Prostate gland (tissue), 2 donors: ENCODE results near the gene SCYGR4. TPM values are rescaled to one million over a fixed set of nuclear protein-coding genes. Genes with fewer than 3 reads are reported as not detected.
"Not testable (repeated sequence)": the region's sequence is repeated elsewhere in the genome, so short reads cannot be mapped to it uniquely, and the experiment has no call there.

Source experiments
- DNase-seq: peaks from one replicate; pipeline ENCODE4 v3.0.0-alpha.2; 2019; ENCODE audit warnings: low spot score
- H3K27ac ChIP-seq, 2 donors: fragments of 200-600 bp; sonication (generic); 2 replicates each; pipeline ENCODE4 v1.5.1; 2017 to 2019
- H3K27me3 ChIP-seq: fragments of 200-600 bp; sonication (generic); replicated peaks from 2 replicates; pipeline ENCODE4 v1.5.1; 2019; ENCODE audit not compliant: insufficient read depth
- H3K36me3 ChIP-seq, 2 donors: fragments of 200-600 bp; sonication (generic); 1 replicate in 1 of 2; 2 replicates in 1 of 2; pipeline versions ENCODE4 v1.5.1 to v1.8.1; 2017 to 2019
- H3K4me1 ChIP-seq: fragments of 200-600 bp; sonication (generic); replicated peaks from 2 replicates; pipeline ENCODE4 v1.5.1; 2019
- H3K4me3 ChIP-seq, 2 donors: fragments of 200-600 bp; sonication (generic); 2 replicates each; pipeline ENCODE4 v1.5.1; 2017 to 2019
- H3K9me3 ChIP-seq: fragments of 200-600 bp; sonication (generic); 2 replicates; pipeline ENCODE4 v1.5.1; 2017
- POLR2A ChIP-seq: fragments of 450-650 bp; IDR thresholded peaks from one replicate; pipeline ENCODE4 v1.6.1; 2016; ENCODE audit warnings: antibody characterized with exemption, mild to moderate bottlenecking
- POLR2AphosphoS5 ChIP-seq: sonication (generic); formaldehyde crosslinking; IDR thresholded peaks from one replicate; pipeline ENCODE4 v1.6.1; 2017; ENCODE audit warnings: antibody characterized with exemption
- WGBS: methylation state at CpG from one replicate; pipeline ENCODE4 v1.1.5; 2018; 5-methylcytosine and 5-hydroxymethylcytosine counted together
- intact Hi-C: fragments of 100-400 bp; cut with DNase I; formaldehyde crosslinking; loops from one replicate; pipeline ENCODE4 v1.14.2; 2022
- total RNA-seq, 2 donors: library from RNA; depleted of rRNA; stranded (reverse); fragments of >200 nt; gene quantifications; one replicate each; pipeline ENCODE4 v1.1.0, GENCODE V29; 2016
- TF ChIP-seq, protein P1 (sequence below), 4 experiments: fragments of 200-600 bp in 2 of 4; fragments of 450-650 bp in 2 of 4; sonication (generic) in 2 of 4; IDR thresholded peaks; 1 replicate in 3 of 4; 2 replicates in 1 of 4; pipeline ENCODE4 v1.5.1; 2016 to 2019; ENCODE audit warnings: antibody characterized with exemption in 4 of 4, mild to moderate bottlenecking in 2 of 4, moderate library complexity in 2 of 4

Gene SCYGR4
- total RNA-seq, 2 donors from 2014 or later: not detected

DNA sequence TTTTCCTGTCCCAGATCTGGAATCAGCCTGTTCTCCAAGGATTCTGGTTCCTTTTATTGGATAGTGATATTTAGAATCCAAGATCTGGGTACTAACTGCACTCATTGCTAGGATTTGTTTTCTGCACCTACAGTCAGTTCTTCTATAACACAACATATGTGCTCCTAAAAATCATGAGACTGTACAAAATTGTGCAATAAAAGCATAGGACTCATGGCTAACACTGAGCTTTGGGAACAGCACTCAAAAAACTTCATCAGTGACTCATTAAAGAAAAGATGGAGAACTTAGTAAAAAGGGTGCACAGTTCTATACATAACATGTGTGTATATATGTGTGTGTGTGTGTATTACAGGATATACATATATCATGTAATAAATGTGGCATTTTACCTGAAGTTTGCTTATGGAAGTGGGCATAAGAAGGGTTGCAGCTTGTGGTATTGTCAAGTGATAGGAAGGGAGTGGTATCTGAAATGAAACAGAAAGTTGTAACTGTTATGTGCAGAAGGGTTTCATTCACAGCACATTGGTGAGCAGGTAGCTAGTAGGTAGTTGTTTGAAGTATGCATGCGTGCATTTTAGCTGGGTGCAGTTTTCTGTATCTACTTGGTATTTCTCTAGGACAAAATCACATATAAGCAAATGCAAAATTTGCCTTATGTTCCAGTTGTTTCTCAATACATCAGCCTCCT lies 24.5 kb upstream of the SCYGR4 start:
- DNase-seq: no peak
- Histone ChIP-seq H3K27ac (no peak overlapping the region), H3K27me3 (no peaks in the 10 kb centered on the region), H3K36me3 (no peaks in the 10 kb centered on the region), H3K4me1 (no peaks in the 10 kb centered on the region), H3K9me3 (no peaks in the 10 kb centered on the region), H3K4me3 (no peak overlapping the region)
- no peak for TF ChIP-seq POLR2AphosphoS5
- intact Hi-C loops: no loop called here
- WGBS: 96% methylated on average over 1 of the region's 1 CpG

DNA sequence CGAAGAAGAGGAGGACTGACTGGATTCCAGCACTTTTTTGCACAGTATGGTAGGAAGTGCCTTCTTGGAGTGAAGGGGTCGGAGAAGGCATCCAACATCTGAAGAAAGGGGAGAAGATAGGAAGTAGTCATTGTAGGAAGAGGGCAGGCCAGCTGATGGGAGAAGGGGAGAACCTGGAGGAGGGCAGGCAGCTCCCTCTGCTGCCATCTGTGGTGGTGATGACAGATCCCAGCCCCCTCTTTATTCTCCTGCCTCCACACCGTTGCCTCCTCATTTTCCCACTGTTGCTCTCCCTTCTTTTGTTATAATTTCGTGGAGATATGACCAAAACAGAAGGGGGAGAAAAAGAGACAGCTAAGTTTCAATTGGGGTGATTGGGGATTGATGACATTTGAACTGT lies 21.5 kb upstream of the SCYGR4 start:
- Histone ChIP-seq H3K36me3 (no peaks in the 10 kb centered on the region), H3K4me1 (no peaks in the 10 kb centered on the region), H3K9me3 (no peaks in the 10 kb centered on the region), H3K27ac (no peak overlapping the region), H3K27me3 (no peaks in the 10 kb centered on the region), H3K4me3 (no peak overlapping the region)
- TF ChIP-seq, protein P1, sequence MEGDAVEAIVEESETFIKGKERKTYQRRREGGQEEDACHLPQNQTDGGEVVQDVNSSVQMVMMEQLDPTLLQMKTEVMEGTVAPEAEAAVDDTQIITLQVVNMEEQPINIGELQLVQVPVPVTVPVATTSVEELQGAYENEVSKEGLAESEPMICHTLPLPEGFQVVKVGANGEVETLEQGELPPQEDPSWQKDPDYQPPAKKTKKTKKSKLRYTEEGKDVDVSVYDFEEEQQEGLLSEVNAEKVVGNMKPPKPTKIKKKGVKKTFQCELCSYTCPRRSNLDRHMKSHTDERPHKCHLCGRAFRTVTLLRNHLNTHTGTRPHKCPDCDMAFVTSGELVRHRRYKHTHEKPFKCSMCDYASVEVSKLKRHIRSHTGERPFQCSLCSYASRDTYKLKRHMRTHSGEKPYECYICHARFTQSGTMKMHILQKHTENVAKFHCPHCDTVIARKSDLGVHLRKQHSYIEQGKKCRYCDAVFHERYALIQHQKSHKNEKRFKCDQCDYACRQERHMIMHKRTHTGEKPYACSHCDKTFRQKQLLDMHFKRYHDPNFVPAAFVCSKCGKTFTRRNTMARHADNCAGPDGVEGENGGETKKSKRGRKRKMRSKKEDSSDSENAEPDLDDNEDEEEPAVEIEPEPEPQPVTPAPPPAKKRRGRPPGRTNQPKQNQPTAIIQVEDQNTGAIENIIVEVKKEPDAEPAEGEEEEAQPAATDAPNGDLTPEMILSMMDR (IDR thresholded peaks at IDR 0.05): no peak
- TF ChIP-seq POLR2AphosphoS5 (no peak), POLR2A (no peak)
- 80% methylated on average over 4 of the region's 4 CpGs for WGBS
- DNase-seq: no peak
- intact Hi-C loops: no loop called here

DNA sequence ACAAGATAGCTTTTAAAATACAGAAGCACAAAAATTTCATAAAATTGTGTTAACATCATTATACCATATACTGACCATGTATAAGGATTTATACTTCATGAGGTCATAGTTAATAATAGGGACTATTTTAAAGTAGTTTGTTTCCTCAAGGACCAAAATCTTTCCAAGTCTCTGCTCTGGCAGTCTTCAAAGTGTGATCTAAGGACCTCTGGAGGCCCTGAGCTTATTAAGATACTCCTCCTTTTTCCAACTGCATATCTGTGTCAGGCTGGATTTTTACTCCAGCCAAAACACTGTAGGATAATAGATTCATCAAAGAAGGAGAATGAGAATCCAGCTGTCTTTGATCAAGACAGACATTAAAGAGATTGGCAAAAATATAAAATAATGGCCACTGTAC lies 20.3 kb upstream of the SCYGR4 start:
- no peak overlapping the region for H3K27ac ChIP-seq
- no peak for DNase-seq

DNA sequence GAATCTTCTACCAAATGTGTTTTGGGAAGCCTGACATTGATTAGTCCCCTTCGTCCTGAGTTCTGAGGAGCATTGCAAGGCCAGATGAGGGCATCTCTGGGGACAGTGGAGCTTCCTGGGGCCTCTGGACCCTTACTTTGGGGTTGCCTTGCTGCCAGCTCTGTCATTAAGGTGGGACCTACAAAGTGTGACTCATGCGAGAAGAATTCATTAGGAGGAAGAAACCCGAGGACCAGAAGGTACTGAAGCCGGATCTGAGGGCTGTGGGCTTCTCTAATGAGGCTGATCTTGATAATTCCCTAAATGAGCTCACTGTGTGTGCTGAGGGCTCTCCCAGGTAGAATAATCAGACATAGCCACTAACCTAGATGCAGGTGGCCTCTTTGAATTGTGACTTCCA lies 19.3 kb upstream of the SCYGR4 start:
- 56% methylated on average over 4 of the region's 4 CpGs for WGBS
- Histone ChIP-seq H3K9me3 (no peaks in the 10 kb centered on the region), H3K36me3 (no peaks in the 10 kb centered on the region), H3K4me1 (no peaks in the 10 kb centered on the region), H3K4me3 (no peak overlapping the region), H3K27me3 (no peaks in the 10 kb centered on the region), H3K27ac (no peak overlapping the region)
- TF ChIP-seq POLR2A (no peak), POLR2AphosphoS5 (no peak)
- TF ChIP-seq, protein P1 (IDR thresholded peaks at IDR 0.05): no peak
- DNase-seq: no peak
- intact Hi-C loops: no loop called here

More for the DNA sequence above, 20.3 kb upstream of the SCYGR4 start:
- H3K4me3 ChIP-seq: no peak overlapping the region
- intact Hi-C loops: no loop called here
- H3K27me3 ChIP-seq: no peaks in the 10 kb centered on the region
- H3K9me3 ChIP-seq: no peaks in the 10 kb centered on the region
- no peaks in the 10 kb centered on the region for H3K36me3 ChIP-seq
- no peaks in the 10 kb centered on the region for H3K4me1 ChIP-seq
- TF ChIP-seq POLR2AphosphoS5: no peak
- TF ChIP-seq, protein P1 (IDR thresholded peaks at IDR 0.05): no peak
- no peak for TF ChIP-seq POLR2A

DNA sequence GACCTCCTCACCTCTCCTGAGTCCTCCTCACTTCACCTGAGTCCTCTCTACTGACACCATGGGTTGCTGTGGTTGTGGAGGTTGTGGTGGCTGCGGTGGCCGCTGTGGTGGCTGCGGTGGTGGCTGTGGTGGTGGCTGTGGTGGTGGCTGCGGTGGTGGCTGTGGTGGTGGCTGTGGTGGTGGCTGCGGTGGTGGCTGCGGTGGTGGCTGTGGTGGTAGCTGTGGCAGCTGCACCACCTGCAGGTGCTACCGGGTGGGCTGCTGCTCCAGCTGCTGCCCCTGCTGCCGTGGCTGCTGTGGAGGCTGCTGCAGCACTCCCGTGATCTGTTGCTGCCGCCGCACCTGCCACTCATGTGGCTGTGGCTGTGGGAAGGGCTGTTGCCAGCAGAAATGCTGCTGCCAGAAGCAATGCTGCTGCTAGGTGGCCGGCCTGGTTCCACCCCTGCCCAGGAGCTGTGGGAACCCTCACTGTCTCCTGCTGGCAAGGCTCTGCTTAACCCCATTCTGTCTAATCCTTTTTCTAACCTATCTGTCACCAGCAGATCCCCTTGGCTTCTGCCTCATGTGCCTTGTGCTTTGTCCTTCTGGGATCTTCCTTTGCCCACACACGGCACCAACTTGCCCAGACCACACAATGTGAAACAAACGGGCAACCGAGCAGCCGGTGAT lies 18.3 kb upstream of the SCYGR4 start, which contains the start of gene SCYGR2:
Gene SCYGR2, plus strand, starts transcription at position 59 of the 669 bp plus-strand sequence. Its CDS starts 0 bp downstream, at position 59.
- intact Hi-C loops, DNase-seq: not testable (repeated sequence)
- 75% methylated on average over 16 of the region's 16 CpGs for WGBS

DNA sequence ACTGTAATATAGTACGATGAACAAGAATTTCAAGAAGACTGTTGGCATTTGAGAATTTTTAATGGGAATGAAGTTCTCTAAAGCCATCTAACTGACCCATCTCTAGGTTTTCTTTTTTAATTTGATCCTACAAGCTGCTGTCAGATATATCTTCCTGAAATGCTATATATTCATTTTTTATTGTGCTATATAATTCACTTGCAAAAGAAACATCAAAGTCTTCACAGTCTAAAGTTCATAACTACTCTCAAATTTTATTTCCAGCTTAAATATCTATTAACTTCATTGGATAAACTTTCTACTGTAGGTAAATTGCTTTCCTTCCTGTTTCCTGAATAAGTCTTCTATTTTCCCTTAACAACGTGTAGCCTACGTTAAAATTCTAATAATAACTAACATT lies 14.9 kb upstream of the SCYGR4 start:
- WGBS: 70% methylated on average over 3 of the region's 3 CpGs
- no peak overlapping the region for H3K4me3 ChIP-seq
- no peak for DNase-seq
- intact Hi-C loops: no loop called here
- H3K9me3 ChIP-seq: no peaks in the 10 kb centered on the region
- no peaks in the 10 kb centered on the region for H3K4me1 ChIP-seq
- no peaks in the 10 kb centered on the region for H3K27me3 ChIP-seq
- H3K27ac ChIP-seq: no peak overlapping the region
- H3K36me3 ChIP-seq: no peaks in the 10 kb centered on the region
- TF ChIP-seq POLR2A (no peak), POLR2AphosphoS5 (no peak)
- TF ChIP-seq, protein P1 (IDR thresholded peaks at IDR 0.05): no peak

More for the DNA sequence above, 18.3 kb upstream of the SCYGR4 start, which contains the start of gene SCYGR2:
- H3K9me3 ChIP-seq, H3K4me1 ChIP-seq, H3K27me3 ChIP-seq, H3K27ac ChIP-seq, H3K36me3 ChIP-seq, H3K4me3 ChIP-seq: not testable (repeated sequence)
